Hematopoietic multipotent progenitor cell treated with erythropoietin and hydrocortisone succinate and interleukin-3 and kit ligand, for 6 days (in vitro differentiated cells): ENCODE results near the gene TRMT2B.
"Not testable (repeated sequence)": the region's sequence is repeated elsewhere in the genome, so short reads cannot be mapped to it uniquely, and the experiment has no call there.

Experiments used
- DNase-seq: peaks from one replicate; pipeline ENCODE4 v3.0.0-alpha.2; 2015

The TRMT2B gene

DNA sequence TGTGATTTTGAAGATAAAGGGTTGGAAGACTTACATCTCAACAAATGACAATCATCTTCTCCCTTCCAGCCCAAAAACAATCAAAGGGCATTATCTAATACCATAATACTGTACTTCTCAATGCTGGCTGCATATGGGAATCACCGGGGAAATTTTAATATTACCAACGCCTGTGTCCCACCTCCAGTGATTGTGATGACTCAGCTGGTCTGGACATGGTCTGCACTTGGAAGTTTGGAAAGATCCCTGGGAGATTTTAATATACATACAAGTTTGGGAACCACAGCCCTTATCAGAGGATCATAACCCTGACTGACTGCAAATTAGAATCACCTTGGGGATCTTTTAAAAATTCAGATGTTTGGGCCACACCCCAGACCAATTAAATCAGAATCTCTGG is 52.5 kb downstream of the TRMT2B start:
- DNase-seq: no peak

- no peak for DNase-seq
Observed at GRCh38 chrX:100995469-100995868, 56.4 kb downstream of the TRMT2B start.

DNA sequence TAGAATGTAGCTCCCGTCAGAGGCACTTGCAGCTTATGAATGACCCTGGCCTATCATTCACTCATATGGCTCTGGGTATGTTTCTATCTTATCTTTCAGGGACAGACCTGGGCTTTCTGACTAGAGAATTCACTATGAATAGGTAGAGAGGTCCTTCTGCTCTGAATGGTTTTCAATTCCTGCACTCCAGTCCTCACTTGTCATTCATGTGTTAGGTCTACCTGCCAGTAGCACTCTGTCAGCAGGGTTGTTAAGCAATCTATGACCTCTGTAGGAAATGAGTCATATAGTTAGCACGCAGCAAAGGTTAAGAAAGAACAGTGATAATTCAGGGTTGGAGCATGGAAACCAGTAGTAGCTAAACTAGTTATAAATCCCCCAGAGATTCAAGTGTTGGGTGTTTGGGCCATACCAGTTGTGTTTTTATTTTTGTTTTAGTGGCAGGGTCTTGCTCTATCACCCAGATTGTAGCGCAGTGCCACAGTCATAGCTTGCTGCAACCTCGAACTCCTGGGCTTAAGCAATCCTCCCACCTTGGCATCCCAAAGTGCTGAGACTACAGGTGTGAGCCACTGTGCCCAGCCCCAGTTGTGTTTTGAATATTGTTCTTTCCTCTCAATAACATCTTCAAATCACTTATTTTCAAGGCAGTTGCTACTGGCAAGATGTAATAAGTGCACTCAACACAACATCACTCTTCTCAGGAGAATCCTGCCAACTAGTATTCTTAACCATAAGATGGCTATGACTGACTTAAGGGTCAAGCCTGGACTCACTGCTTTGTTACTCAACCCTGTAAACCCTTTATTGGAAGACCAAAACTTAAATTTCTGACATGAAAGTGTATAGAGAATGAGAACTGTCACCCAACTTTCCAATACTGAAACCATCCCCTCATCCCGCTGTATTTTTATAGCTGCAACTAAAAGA is 57.3 kb downstream of the TRMT2B start:
- DNase-seq: peak; percentile 30

DNA sequence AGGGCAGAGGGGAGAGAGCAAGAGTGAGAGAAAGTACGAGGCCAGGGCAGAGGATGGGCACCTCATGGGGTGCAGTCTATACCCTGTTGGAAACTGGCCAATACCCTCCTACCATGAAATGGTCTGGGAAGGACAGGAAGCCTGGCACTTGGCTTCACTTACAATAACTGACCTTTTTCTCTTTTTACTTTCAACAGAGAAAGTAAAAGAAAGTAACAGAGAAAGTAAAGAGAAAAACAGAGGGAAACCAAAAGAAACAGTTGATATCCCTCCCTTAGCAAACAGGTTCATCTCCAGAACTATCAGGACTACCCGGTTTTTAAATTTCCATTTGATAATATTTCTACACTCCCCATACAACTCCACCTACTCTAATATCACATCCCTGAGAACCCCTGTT is 61.8 kb downstream of the TRMT2B start:
- DNase-seq: no peak

- DNase-seq: no peak
Observed at GRCh38 chrX:100984818-100985217, 67.1 kb downstream of the TRMT2B start.

- not testable (repeated sequence) for DNase-seq
Observed at GRCh38 chrX:100981498-100981845, 70.4 kb downstream of the TRMT2B start.

DNA sequence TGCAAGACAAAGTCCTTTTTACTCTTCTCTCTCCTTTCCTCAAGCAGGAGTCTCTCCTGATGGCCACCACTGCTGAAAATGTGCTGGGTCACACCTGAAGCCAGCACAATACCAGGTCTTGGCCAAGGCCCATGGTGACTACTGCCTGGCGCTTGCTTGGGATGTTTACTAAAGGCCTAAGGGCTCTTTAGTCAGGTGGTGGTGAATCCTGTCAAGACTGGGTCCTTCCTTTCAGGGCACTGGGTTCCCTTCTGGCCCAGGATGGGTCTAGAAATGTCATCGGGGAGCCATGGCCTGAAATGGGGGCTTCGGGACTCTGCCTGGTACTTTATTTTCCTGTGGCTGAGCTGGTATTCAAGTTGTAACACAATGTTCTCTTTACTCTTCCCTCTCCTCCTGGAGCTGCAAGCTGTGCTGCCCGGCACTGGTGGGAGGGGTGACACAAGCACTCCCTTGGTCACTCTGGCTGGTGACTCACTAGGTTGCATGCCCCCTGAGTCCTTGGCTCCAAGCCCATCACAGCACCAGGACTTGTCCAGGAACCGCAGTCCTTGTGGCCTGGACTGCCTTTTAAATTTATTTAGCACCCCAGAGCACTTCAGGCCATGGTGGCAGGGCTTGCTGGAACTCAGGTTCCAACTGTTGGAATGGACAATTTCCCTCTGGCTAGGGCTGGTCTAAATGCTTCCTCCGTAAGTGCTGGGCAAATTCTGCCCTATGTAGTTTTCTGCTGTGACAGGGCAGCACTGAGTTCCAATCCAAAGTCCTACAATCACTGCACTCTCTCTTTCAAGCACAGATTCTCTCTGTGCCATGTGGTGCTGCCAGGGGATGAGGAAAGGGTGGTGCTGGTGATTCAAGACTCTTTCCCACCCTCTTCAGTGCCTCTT is 71.1 kb downstream of the TRMT2B start:
- no peak for DNase-seq

GRCh38 chrX:100979881-100980607 is 71.9 kb downstream of the TRMT2B start:
- no peak for DNase-seq

- DNase-seq: no peak
Observed at GRCh38 chrX:100976211-100976610, 75.7 kb downstream of the TRMT2B start.

DNA sequence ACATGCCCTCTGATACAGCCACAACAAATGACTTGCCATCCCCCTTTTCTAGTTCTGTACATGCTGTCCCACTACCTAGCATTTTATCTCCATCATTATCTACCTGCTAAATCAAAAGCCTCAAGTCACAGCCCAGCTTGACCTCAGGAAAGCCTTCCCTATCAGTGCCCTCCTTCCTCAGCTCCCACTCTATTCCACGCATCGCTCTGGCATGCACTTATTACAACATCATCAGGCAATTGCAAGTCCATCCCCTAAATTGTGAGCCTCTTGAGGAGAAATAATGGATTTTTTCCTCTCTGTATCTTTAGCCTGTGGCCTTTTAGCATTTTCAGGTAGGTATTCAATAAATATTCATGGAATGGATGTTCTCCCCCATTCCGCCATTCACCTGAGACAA is 76.7 kb downstream of the TRMT2B start:
- no peak for DNase-seq

- DNase-seq: no peak
Observed at GRCh38 chrX:100973411-100973810, 78.5 kb downstream of the TRMT2B start.

- no peak for DNase-seq
Observed at GRCh38 chrX:100969936-100970335, 82.0 kb downstream of the TRMT2B start.

DNA sequence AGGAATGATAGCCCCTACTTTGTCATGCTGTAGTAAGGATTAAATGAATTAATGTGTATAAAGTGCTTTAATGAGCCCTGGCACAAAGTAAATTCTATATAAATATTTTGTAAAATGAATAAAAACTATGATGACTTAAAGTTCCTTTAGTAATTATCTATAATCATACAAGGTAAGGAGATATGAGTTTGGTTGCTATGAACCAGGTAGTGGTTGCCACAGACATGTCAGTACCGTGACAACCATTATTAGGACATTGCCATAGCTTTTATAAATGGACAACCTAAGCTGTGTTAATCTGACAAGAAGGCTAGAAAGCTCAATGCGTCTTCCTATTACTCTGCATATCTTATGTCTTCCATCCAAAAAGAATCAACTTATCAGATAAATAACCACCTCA is 82.5 kb downstream of the TRMT2B start, which contains the start of gene ARL13A:
Gene ARL13A, plus strand, starts transcription at position 301 of the 400 bp plus-strand sequence. CDS start 3,982 bp downstream, outside the sequence.
- no peak for DNase-seq

GRCh38 chrX:100964362-100964761 is 87.5 kb downstream of the TRMT2B start:
- DNase-seq: no peak

- no peak for DNase-seq
Observed at GRCh38 chrX:100962811-100963210, 89.1 kb downstream of the TRMT2B start.
